GM12878 (cell line): ENCODE measurements around the gene CAMTA1. TPM values are rescaled to one million over a fixed set of nuclear protein-coding genes. Genes with fewer than 3 reads are reported as not detected.

Experiments
- ATAC-seq: fragments of 200-7000 bp; cut with Tn5 transposase; 3 replicates; pipeline ENCODE4 v1.9.1; 2020; ENCODE audit warnings: mild to moderate bottlenecking, moderate library complexity
- BruUV-seq: library from RNA; stranded (reverse); fragments of 400-500 nt; replicated peaks from 2 replicates; lab custom pipeline; 2021; lab: Mats Ljungman, UMichigan
- CTCF ChIA-PET: fragments of 300-600 bp; sonication (Branson Sonifier 250); formaldehyde crosslinking; extraction: SDS; loops from one replicate; lab custom pipeline; 2021; ENCODE audit warnings: inconsistent platforms; lab: Yijun Ruan, JAX
- POLR2A ChIA-PET: fragments of 350-600 bp; formaldehyde crosslinking; extraction: SDS; loops from one replicate; lab custom pipeline; 2021; ENCODE audit warnings: inconsistent platforms; lab: Charles Lee
- RAD21 ChIA-PET: fragments of 300-600 bp; sonication (Branson Sonifier 250); formaldehyde crosslinking; loops from one replicate; lab custom pipeline; 2023; ENCODE audit warnings: antibody characterized with exemption; ENCODE audit not compliant: unreplicated experiment; lab: Charles Lee
- SMC1A ChIA-PET: fragments of 300-600 bp; sonication (Branson Sonifier 250); formaldehyde crosslinking; loops from one replicate; lab custom pipeline; 2023; ENCODE audit not compliant: unreplicated experiment, uncharacterized antibody; lab: Charles Lee
- DNase-seq: peaks from one replicate; pipeline ENCODE4 v3.0.0-alpha.2; 2011; ENCODE audit warnings: low read depth, low spot score
- FAIRE-seq: peaks from 3 replicates; lab custom pipeline; 2011; peaks lifted over from hg19 to GRCh38; lab: Jason Lieb, UNC
- H2AFZ ChIP-seq: 2 replicates; pipeline ENCODE4 v1.6.0; 2011; ENCODE audit warnings: low read depth, low read length, control low read depth; ENCODE audit not compliant: control insufficient read depth
- H3K27ac ChIP-seq: 2 replicates; pipeline ENCODE4 v1.5.1; 2011; ENCODE audit warnings: control low read depth; ENCODE audit not compliant: control insufficient read depth, insufficient read depth
- H3K27me3 ChIP-seq, 2 experiments: replicated peaks in 1 of 2; 2 replicates each; pipeline versions ENCODE4 v1.6.0 to v1.6.1; 2011; ENCODE audit warnings: low read length in 1 of 2; ENCODE audit not compliant: control insufficient read depth in 2 of 2, insufficient read depth in 2 of 2
- H3K36me3 ChIP-seq, 2 experiments: 2 replicates each; pipeline ENCODE4 v1.5.1; 2011; ENCODE audit warnings: low read length in 1 of 2; ENCODE audit not compliant: control insufficient read depth in 2 of 2, insufficient read depth in 2 of 2
- H3K4me1 ChIP-seq: 2 replicates; pipeline ENCODE4 v1.6.1; 2011; ENCODE audit warnings: mild to moderate bottlenecking, low read length, moderate library complexity, mixed read lengths; ENCODE audit not compliant: control insufficient read depth, insufficient read depth
- H3K4me2 ChIP-seq: 2 replicates; pipeline ENCODE4 v1.6.0; 2011; ENCODE audit warnings: control low read depth; ENCODE audit not compliant: control insufficient read depth, insufficient read depth
- H3K4me3 ChIP-seq: fragments of 200-600 bp; sonication (generic); 2 replicates; pipeline ENCODE4 v1.5.1; 2016
- H3K79me2 ChIP-seq: 2 replicates; pipeline ENCODE4 v1.6.0; 2011; ENCODE audit warnings: low read length; ENCODE audit not compliant: control insufficient read depth, insufficient read depth
- H3K9ac ChIP-seq: 2 replicates; pipeline ENCODE4 v1.8.0; 2011; ENCODE audit warnings: low read length, control low read depth, mixed read lengths; ENCODE audit not compliant: control insufficient read depth, insufficient read depth
- H3K9me3 ChIP-seq: replicated peaks from 3 replicates; pipeline ENCODE4 v1.5.1; 2011; ENCODE audit warnings: mild to moderate bottlenecking, low read length; ENCODE audit not compliant: control insufficient read depth, insufficient read depth
- H4K20me1 ChIP-seq: 2 replicates; pipeline ENCODE4 v1.6.0; 2011; ENCODE audit not compliant: control insufficient read depth, insufficient read depth
- MTA3 ChIP-seq: IDR thresholded peaks from 2 replicates; pipeline ENCODE4 v1.6.1; 2012; ENCODE audit warnings: low read length, inconsistent platforms, borderline replicate concordance
- NBN ChIP-seq: fragments of 450-650 bp; IDR thresholded peaks from 2 replicates; pipeline ENCODE4 v1.6.1; 2016
- NR2C1 ChIP-seq: fragments of 450-650 bp; IDR thresholded peaks from 2 replicates; pipeline ENCODE4 v1.6.1; 2017; ENCODE audit warnings: antibody characterized with exemption, mild to moderate bottlenecking, moderate library complexity
- POLR2AphosphoS5 ChIP-seq: IDR thresholded peaks from 2 replicates; pipeline ENCODE4 v1.6.1; 2011; ENCODE audit warnings: mild to moderate bottlenecking, low read length, inconsistent platforms
- WRNIP1 ChIP-seq: IDR thresholded peaks from 2 replicates; pipeline ENCODE4 v1.6.1; 2011; ENCODE audit warnings: low read depth, low read length, improper control_type of control experiment, borderline replicate concordance
- WGBS: methylation state at CpG from one replicate; pipeline ENCODE4 v1.1.6; 2016; ENCODE audit warnings: low lambda C conversion rate; ENCODE audit not compliant: insufficient replicate concordance, insufficient coverage; ENCODE audit errors: missing lambda C conversion rate; 5-methylcytosine and 5-hydroxymethylcytosine counted together
- in situ Hi-C: fragments of 300-500 bp; cut with MboI; formaldehyde crosslinking; loops from 9 replicates; pipeline ENCODE4 v1.14.3; 2018; ENCODE audit warnings: mixed read lengths
- intact Hi-C: fragments of 100-400 bp; cut with micrococcal nuclease; formaldehyde crosslinking; loops from one replicate; pipeline ENCODE4 v1.14.2; 2022; ENCODE audit not compliant: unreplicated experiment
- polyA plus RNA-seq, 11 experiments: library from polyadenylated mRNA; depleted of rRNA in 4 of 11; unstranded in 6 of 11; stranded (reverse) in 5 of 11; fragments of >200 nt; fragmentation: Nextera tagmentation in 4 of 11; fragmentation: Illumina TruSeq in 1 of 11; extraction: Ambion mirVana in 4 of 11; extraction: Trizol in 1 of 11; gene quantifications; 1 replicate in 1 of 11; 2 replicates in 10 of 11; pipeline versions ENCODE4 v1.2.1 to v1.2.3, GENCODE V29; 2011 to 2016; ENCODE audit warnings: inconsistent platforms in 2 of 11, missing spikeins in 2 of 11, low read depth in 1 of 11
- total RNA-seq, 4 experiments: library from RNA; depleted of rRNA in 3 of 4; stranded (reverse); fragments of >200 nt in 3 of 4; fragmentation: Illumina TruSeq in 1 of 4; extraction: Trizol in 1 of 4; gene quantifications; 2 replicates each; pipeline versions ENCODE4 v1.2.1 to v1.2.3, GENCODE V29; 2013 to 2021
- TF ChIP-seq, protein P1 (sequence below), 3 experiments: IDR thresholded peaks in 2 of 3; conservative IDR thresholded peaks in 1 of 3; 2 replicates each; pipeline ENCODE4 v1.5.1; 2011; ENCODE audit warnings: low read depth in 3 of 3, low read length in 3 of 3, mild to moderate bottlenecking in 3 of 3, control low read depth in 2 of 3, moderate library complexity in 2 of 3, inconsistent platforms in 1 of 3, mixed read lengths in 1 of 3; ENCODE audit not compliant: control insufficient read depth in 2 of 3, insufficient read depth in 1 of 3; ENCODE audit errors: extremely low read depth in 1 of 3

Gene CAMTA1
- total and polyA plus RNA-seq, 10 of the 15 experiments (the other 5 are each of a cell fraction or from before 2014, with no cell fraction given), result 37.7 to 148 (median 76.4) TPM

- no peak for DNase-seq
- RAD21 ChIA-PET, result no interaction called here
- Histone ChIP-seq H3K79me2 (no peaks in the 10 kb centered on the region), H3K27me3 (no peaks in the 10 kb centered on the region; a peak in 1 of 4 replicates), H3K4me2 (no peak overlapping the region), H3K4me1 (peaks cover 10% of the 10 kb centered on the region), H3K27ac (no peak overlapping the region), H2AFZ (no peak overlapping the region), H3K36me3 (no peaks in the 10 kb centered on the region), H3K9me3 (no peaks in the 10 kb centered on the region; the same call in 2 of the 3 replicates), H3K9ac (no peak overlapping the region), H4K20me1 (no peaks in the 10 kb centered on the region), H3K4me3 (no peak overlapping the region)
- BruUV-seq, result no TSS peak
- POLR2A ChIA-PET, result no interaction called here
- no peak for ATAC-seq
- in situ Hi-C loops (no loop called here), intact Hi-C loops (no loop called here)
- TF ChIP-seq, protein P1, sequence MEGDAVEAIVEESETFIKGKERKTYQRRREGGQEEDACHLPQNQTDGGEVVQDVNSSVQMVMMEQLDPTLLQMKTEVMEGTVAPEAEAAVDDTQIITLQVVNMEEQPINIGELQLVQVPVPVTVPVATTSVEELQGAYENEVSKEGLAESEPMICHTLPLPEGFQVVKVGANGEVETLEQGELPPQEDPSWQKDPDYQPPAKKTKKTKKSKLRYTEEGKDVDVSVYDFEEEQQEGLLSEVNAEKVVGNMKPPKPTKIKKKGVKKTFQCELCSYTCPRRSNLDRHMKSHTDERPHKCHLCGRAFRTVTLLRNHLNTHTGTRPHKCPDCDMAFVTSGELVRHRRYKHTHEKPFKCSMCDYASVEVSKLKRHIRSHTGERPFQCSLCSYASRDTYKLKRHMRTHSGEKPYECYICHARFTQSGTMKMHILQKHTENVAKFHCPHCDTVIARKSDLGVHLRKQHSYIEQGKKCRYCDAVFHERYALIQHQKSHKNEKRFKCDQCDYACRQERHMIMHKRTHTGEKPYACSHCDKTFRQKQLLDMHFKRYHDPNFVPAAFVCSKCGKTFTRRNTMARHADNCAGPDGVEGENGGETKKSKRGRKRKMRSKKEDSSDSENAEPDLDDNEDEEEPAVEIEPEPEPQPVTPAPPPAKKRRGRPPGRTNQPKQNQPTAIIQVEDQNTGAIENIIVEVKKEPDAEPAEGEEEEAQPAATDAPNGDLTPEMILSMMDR (IDR thresholded peaks at IDR 0.05 in 2 of 3, conservative IDR thresholded peaks at IDR 0.05 in 1 of 3; ENCODE audit: control insufficient read depth in 2 of 3, extremely low read depth in 1 of 3, insufficient read depth in 1 of 3, low read depth in 3 of 3, low read length in 3 of 3), result peak in 2 of 3 experiments; percentile 6 to 7; a peak in 1 of 6 replicates
- TF ChIP-seq NBN (no peak), NR2C1 (no peak)
- CTCF ChIA-PET, result interaction anchor here (1.0 to 1.3 kb wide), 3 partner anchors 8 to 196 kb away, joined by 3 to 4 read pairs (median 3); no protein-coding TSS in a partner anchor
- FAIRE-seq, result no peak
- 39% methylated on average over 13 of the region's 13 CpGs for WGBS
- SMC1A ChIA-PET, result no interaction called here
Observed at GRCh38 chr1:7474786-7475502, 689.7 kb downstream of the CAMTA1 start.

GRCh38 chr1:7475691-7476090 is 690.4 kb downstream of the CAMTA1 start:
- intact Hi-C loops, result no loop called here
- ATAC-seq, result no peak
- H3K79me2 ChIP-seq, result no peaks in the 10 kb centered on the region
- CTCF ChIA-PET, result no interaction called here
- BruUV-seq, result no TSS peak
- in situ Hi-C loops, result no loop called here
- H3K36me3 ChIP-seq, result no peaks in the 10 kb centered on the region
- WGBS, result 9% methylated on average over 5 of the region's 5 CpGs
- no peak overlapping the region for H3K4me2 ChIP-seq
- RAD21 ChIA-PET, result no interaction called here
- H3K9me3 ChIP-seq, result no peaks in the 10 kb centered on the region; the same call in 2 of the 3 replicates
- TF ChIP-seq WRNIP1, result no peak
- no peak for TF ChIP-seq POLR2AphosphoS5
- no peak for TF ChIP-seq MTA3
- no peaks in the 10 kb centered on the region for H4K20me1 ChIP-seq
- FAIRE-seq, result no peak
- H3K4me1 ChIP-seq, result peaks cover 7% of the 10 kb centered on the region
- H3K9ac ChIP-seq, result no peak overlapping the region
- H3K27me3 ChIP-seq, result no peaks in the 10 kb centered on the region; a peak in 1 of 4 replicates
- POLR2A ChIA-PET, result no interaction called here
- no peak for DNase-seq
- SMC1A ChIA-PET, result no interaction called here
- H3K4me3 ChIP-seq, result no peak overlapping the region
- no peak overlapping the region for H3K27ac ChIP-seq
- H2AFZ ChIP-seq, result no peak overlapping the region
